Activated naive CD4-positive, alpha-beta T cell treated with anti-CD3 and anti-CD28 coated beads, Interleukin-2, amount 10 ng/mL, durations not matched to agents 7 days and 5 days (primary cell): ENCODE results near the gene CYP2S1.
A peak's percentile ranks its signal among the peaks of the same experiment; 100 is the strongest.
"Not testable (repeated sequence)": the region's sequence is repeated elsewhere in the genome, so short reads cannot be mapped to it uniquely, and the experiment has no call there.

ENCODE experiments used
- CTCF ChIA-PET: fragments of 350-600 bp; sonication (Branson Sonifier 250); formaldehyde crosslinking; loops from one replicate; lab custom pipeline; 2021; ENCODE audit warnings: antibody characterized with exemption; lab: Charles Lee
- DNase-seq: peaks from one replicate; pipeline ENCODE4 v3.0.0-alpha.2; 2020
- H3K27ac Mint-ChIP-seq: one replicate; pipeline ENCODE4 v1.8.0; 2021; ENCODE audit warnings: mild to moderate bottlenecking, moderate library complexity, mixed read lengths
- H3K27me3 Mint-ChIP-seq: one replicate; pipeline ENCODE4 v1.8.0; 2021; ENCODE audit warnings: mild to moderate bottlenecking, mixed read lengths
- H3K36me3 Mint-ChIP-seq: one replicate; pipeline ENCODE4 v1.8.0; 2021; ENCODE audit warnings: mixed read lengths
- H3K4me1 Mint-ChIP-seq: one replicate; pipeline ENCODE4 v1.8.0; 2021; ENCODE audit warnings: mixed read lengths
- H3K4me3 Mint-ChIP-seq: one replicate; pipeline ENCODE4 v1.8.0; 2021; ENCODE audit warnings: mild to moderate bottlenecking, moderate library complexity, mixed read lengths
- H3K9me3 Mint-ChIP-seq: one replicate; pipeline ENCODE4 v1.8.0; 2021; ENCODE audit warnings: mixed read lengths

Gene CYP2S1

GRCh38 chr19:41192574-41193429 is at the start of gene CYP2S1:
Gene CYP2S1, plus strand, starts transcription at chr19:41193219. Its CDS starts 46 bp downstream, at chr19:41193265.
- CTCF ChIA-PET = interaction anchor here (1.2 to 1.6 kb wide), 3 partner anchors 12 to 116 kb away, joined by 3 to 7 read pairs (median 3); no protein-coding TSS in a partner anchor
- H3K27ac Mint-ChIP-seq = no peak within 1 kb of the TSS

GRCh38 chr19:41144403-41144802 is 48.6 kb upstream of the CYP2S1 start:
- no peaks in the 10 kb centered on the region for H3K4me1 Mint-ChIP-seq
- H3K4me3 Mint-ChIP-seq = no peak overlapping the region
- CTCF ChIA-PET = interaction anchor here (0.6 to 3.7 kb wide), 12 partner anchors 11 to 482 kb away, joined by 3 to 25 read pairs (median 6); no protein-coding TSS in a partner anchor
- H3K36me3 Mint-ChIP-seq = no peaks in the 10 kb centered on the region
- H3K27ac Mint-ChIP-seq = no peak overlapping the region
- peaks cover 44% of the 10 kb centered on the region for H3K27me3 Mint-ChIP-seq
- H3K9me3 Mint-ChIP-seq = no peaks in the 10 kb centered on the region
- DNase-seq = peak; percentile 93

More at GRCh38 chr19:41192574-41193429, at the start of gene CYP2S1:
- Mint-ChIP-seq H3K9me3 (no peaks in the 10 kb centered on the region), H3K4me3 (peak within 1 kb of the TSS; percentile 64), H3K27me3 (peaks cover 69% of the 10 kb centered on the region), H3K36me3 (no peaks in the 10 kb centered on the region), H3K4me1 (peaks cover 23% of the 10 kb centered on the region)
- DNase-seq = peak; percentile 55

- CTCF ChIA-PET = no interaction called here
- Mint-ChIP-seq H3K27me3 (peaks cover 8% of the 10 kb centered on the region), H3K36me3 (no peaks in the 10 kb centered on the region), H3K4me1 (no peaks in the 10 kb centered on the region), H3K9me3 (no peaks in the 10 kb centered on the region), H3K4me3 (no peak overlapping the region), H3K27ac (no peak overlapping the region)
- no peak for DNase-seq
Observed at GRCh38 chr19:41149831-41150230, 43.2 kb upstream of the CYP2S1 start.

- CTCF ChIA-PET, H3K36me3 Mint-ChIP-seq, H3K27ac Mint-ChIP-seq, H3K9me3 Mint-ChIP-seq, H3K4me3 Mint-ChIP-seq, H3K27me3 Mint-ChIP-seq, DNase-seq, H3K4me1 Mint-ChIP-seq: not testable (repeated sequence)
Observed at GRCh38 chr19:41150986-41151385, 42.0 kb upstream of the CYP2S1 start.

- H3K4me3 Mint-ChIP-seq = no peak overlapping the region
- H3K9me3 Mint-ChIP-seq = no peaks in the 10 kb centered on the region
- DNase-seq = no peak
- CTCF ChIA-PET = no interaction called here
- H3K36me3 Mint-ChIP-seq = no peaks in the 10 kb centered on the region
- H3K27me3 Mint-ChIP-seq = peaks cover 5% of the 10 kb centered on the region
- H3K27ac Mint-ChIP-seq = no peak overlapping the region
- no peaks in the 10 kb centered on the region for H3K4me1 Mint-ChIP-seq
Observed at GRCh38 chr19:41154060-41154459, 39.0 kb upstream of the CYP2S1 start.

GRCh38 chr19:41156207-41156606 is 36.8 kb upstream of the CYP2S1 start:
- CTCF ChIA-PET = interaction anchor here (1.9 kb wide), 1 partner anchor 12 kb away, joined by 8 read pairs; no protein-coding TSS in a partner anchor
- H3K36me3 Mint-ChIP-seq = no peaks in the 10 kb centered on the region
- no peak overlapping the region for H3K27ac Mint-ChIP-seq
- H3K4me3 Mint-ChIP-seq = no peak overlapping the region
- no peak for DNase-seq
- peaks cover 10% of the 10 kb centered on the region for H3K27me3 Mint-ChIP-seq
- H3K9me3 Mint-ChIP-seq = no peaks in the 10 kb centered on the region
- peaks cover 2% of the 10 kb centered on the region for H3K4me1 Mint-ChIP-seq

- peaks cover 2% of the 10 kb centered on the region for H3K4me1 Mint-ChIP-seq
- no peak overlapping the region for H3K4me3 Mint-ChIP-seq
- no peaks in the 10 kb centered on the region for H3K9me3 Mint-ChIP-seq
- CTCF ChIA-PET = interaction anchor here (0.6 kb wide), 1 partner anchor 137 kb away, joined by 3 read pairs; no protein-coding TSS in a partner anchor
- no peaks in the 10 kb centered on the region for H3K36me3 Mint-ChIP-seq
- H3K27me3 Mint-ChIP-seq = peaks cover 15% of the 10 kb centered on the region
- DNase-seq = no peak
- H3K27ac Mint-ChIP-seq = no peak overlapping the region
Observed at GRCh38 chr19:41159881-41160280, 33.1 kb upstream of the CYP2S1 start.

- peaks cover 10% of the 10 kb centered on the region for H3K27me3 Mint-ChIP-seq
- CTCF ChIA-PET = no interaction called here
Observed at GRCh38 chr19:41161903-41162302, 31.1 kb upstream of the CYP2S1 start.

GRCh38 chr19:41166944-41167804 is 25.8 kb upstream of the CYP2S1 start:
- no peak for DNase-seq
- Mint-ChIP-seq H3K27me3 (no peaks in the 10 kb centered on the region), H3K4me1 (no peaks in the 10 kb centered on the region), H3K36me3 (no peaks in the 10 kb centered on the region), H3K9me3 (no peaks in the 10 kb centered on the region), H3K4me3 (no peak overlapping the region), H3K27ac (no peak overlapping the region)
- CTCF ChIA-PET = no interaction called here

More at GRCh38 chr19:41161903-41162302, 31.1 kb upstream of the CYP2S1 start:
- no peak overlapping the region for H3K27ac Mint-ChIP-seq
- no peaks in the 10 kb centered on the region for H3K36me3 Mint-ChIP-seq
- no peaks in the 10 kb centered on the region for H3K9me3 Mint-ChIP-seq
- DNase-seq = no peak
- H3K4me3 Mint-ChIP-seq = no peak overlapping the region
- H3K4me1 Mint-ChIP-seq = peaks cover 2% of the 10 kb centered on the region

- DNase-seq = no peak
- CTCF ChIA-PET = interaction anchor here (0.7 kb wide), 1 partner anchor 515 kb away, joined by 3 read pairs; no protein-coding TSS in a partner anchor
- Mint-ChIP-seq H3K27me3 (peaks cover 12% of the 10 kb centered on the region), H3K9me3 (no peaks in the 10 kb centered on the region), H3K36me3 (no peaks in the 10 kb centered on the region), H3K27ac (no peak overlapping the region), H3K4me3 (no peak overlapping the region), H3K4me1 (peaks cover 30% of the 10 kb centered on the region)
Observed at GRCh38 chr19:41172297-41173164, 20.5 kb upstream of the CYP2S1 start.

GRCh38 chr19:41174297-41174928 is 18.6 kb upstream of the CYP2S1 start:
- Mint-ChIP-seq H3K9me3 (no peaks in the 10 kb centered on the region), H3K36me3 (no peaks in the 10 kb centered on the region), H3K27ac (no peak overlapping the region), H3K4me3 (no peak overlapping the region), H3K4me1 (peaks cover 30% of the 10 kb centered on the region), H3K27me3 (peaks cover 12% of the 10 kb centered on the region)
- CTCF ChIA-PET = no interaction called here
- no peak for DNase-seq

- Mint-ChIP-seq H3K4me1 (peaks cover 30% of the 10 kb centered on the region), H3K27me3 (peaks cover 12% of the 10 kb centered on the region), H3K27ac (peak overlapping the region; percentile 85), H3K4me3 (peak overlapping the region; percentile 50), H3K36me3 (no peaks in the 10 kb centered on the region), H3K9me3 (no peaks in the 10 kb centered on the region)
- CTCF ChIA-PET = interaction anchor here (0.7 kb wide), 1 partner anchor 49 kb away, joined by 3 read pairs; no protein-coding TSS in a partner anchor
- DNase-seq = peak; percentile 79
Observed at GRCh38 chr19:41175801-41176777, 16.9 kb upstream of the CYP2S1 start.
